ENCODE data around the gene CAMK2B.

CAMK2B gene

GRCh38 chr7:44231088-44231487, 94.3 kb downstream of the CAMK2B start:
- H3K27ac ChIP-seq (ENCODE audit: low read depth, low read length) = no peak overlapping the region
- H3K4me3 ChIP-seq (ENCODE audit: insufficient read depth, low read length, poor library complexity, severe bottlenecking) = no peak overlapping the region
- H4K20me1 ChIP-seq (ENCODE audit: low read depth, low read length) = no peaks in the 10 kb centered on the region
- H3K36me3 ChIP-seq (ENCODE audit: low read length) = no peaks in the 10 kb centered on the region
- TF ChIP-seq CTCF (IDR thresholded peaks at IDR 0.05; ENCODE audit: insufficient read depth, low read length, poor library complexity, severe bottlenecking) (no peak), EZH2phosphoT487 (conservative IDR thresholded peaks at IDR 0.05; ENCODE audit: low read length) (no peak)
- no peaks in the 10 kb centered on the region for H3K27me3 ChIP-seq (ENCODE audit: low read length)
- H3K9me2 ChIP-seq (replicated peaks; ENCODE audit: insufficient read depth, low read length) = no peaks in the 10 kb centered on the region
- no peak overlapping the region for H3K9ac ChIP-seq (ENCODE audit: low read length)
- no peaks in the 10 kb centered on the region for H3F3A ChIP-seq (ENCODE audit: insufficient read depth)
- H2AFZ ChIP-seq (ENCODE audit: low read depth, low read length, severe bottlenecking) = no peak overlapping the region
- H3K9me3 ChIP-seq (ENCODE audit: insufficient read depth, low read length) = no peaks in the 10 kb centered on the region
- H3K4me2 ChIP-seq (ENCODE audit: low read depth, low read length, poor library complexity, severe bottlenecking) = no peak overlapping the region
- no peaks in the 10 kb centered on the region for H3K79me2 ChIP-seq (ENCODE audit: insufficient read depth, low read length)

GRCh38 chr7:44230286-44230685, 95.1 kb downstream of the CAMK2B start:
- Histone ChIP-seq H3K27me3 (ENCODE audit: low read length) (no peaks in the 10 kb centered on the region), H3K4me2 (ENCODE audit: low read depth, low read length, poor library complexity, severe bottlenecking) (no peak overlapping the region), H3K79me2 (ENCODE audit: insufficient read depth, low read length) (no peaks in the 10 kb centered on the region), H3K4me3 (ENCODE audit: insufficient read depth, low read length, poor library complexity, severe bottlenecking) (no peak overlapping the region), H2AFZ (ENCODE audit: low read depth, low read length, severe bottlenecking) (no peak overlapping the region), H3K9ac (ENCODE audit: low read length) (no peak overlapping the region), H3K9me3 (ENCODE audit: insufficient read depth, low read length) (no peaks in the 10 kb centered on the region), H3K36me3 (ENCODE audit: low read length) (no peaks in the 10 kb centered on the region), H3K27ac (ENCODE audit: low read depth, low read length) (no peak overlapping the region), H4K20me1 (ENCODE audit: low read depth, low read length) (no peaks in the 10 kb centered on the region), H3F3A (ENCODE audit: insufficient read depth) (no peaks in the 10 kb centered on the region), H3K9me2 (replicated peaks; ENCODE audit: insufficient read depth, low read length) (no peaks in the 10 kb centered on the region)
- TF ChIP-seq EZH2phosphoT487 (conservative IDR thresholded peaks at IDR 0.05; ENCODE audit: low read length) (no peak), CTCF (IDR thresholded peaks at IDR 0.05; ENCODE audit: insufficient read depth, low read length, poor library complexity, severe bottlenecking) (no peak)

GRCh38 chr7:44229546-44230105, 95.8 kb downstream of the CAMK2B start:
- no peak overlapping the region for H3K4me2 ChIP-seq (ENCODE audit: low read depth, low read length, poor library complexity, severe bottlenecking)
- H3K9me2 ChIP-seq (replicated peaks; ENCODE audit: insufficient read depth, low read length) = no peaks in the 10 kb centered on the region
- no peaks in the 10 kb centered on the region for H3K36me3 ChIP-seq (ENCODE audit: low read length)
- H3K9me3 ChIP-seq (ENCODE audit: insufficient read depth, low read length) = no peaks in the 10 kb centered on the region
- H3F3A ChIP-seq (ENCODE audit: insufficient read depth) = no peaks in the 10 kb centered on the region
- no peak overlapping the region for H3K4me3 ChIP-seq (ENCODE audit: insufficient read depth, low read length, poor library complexity, severe bottlenecking)
- H3K79me2 ChIP-seq (ENCODE audit: insufficient read depth, low read length) = no peaks in the 10 kb centered on the region
- H4K20me1 ChIP-seq (ENCODE audit: low read depth, low read length) = no peaks in the 10 kb centered on the region
- no peak overlapping the region for H2AFZ ChIP-seq (ENCODE audit: low read depth, low read length, severe bottlenecking)
- no peaks in the 10 kb centered on the region for H3K27me3 ChIP-seq (ENCODE audit: low read length)
- H3K9ac ChIP-seq (ENCODE audit: low read length) = no peak overlapping the region
- no peak overlapping the region for H3K27ac ChIP-seq (ENCODE audit: low read depth, low read length)
- no peak for TF ChIP-seq EZH2phosphoT487 (conservative IDR thresholded peaks at IDR 0.05; ENCODE audit: low read length)
- TF ChIP-seq CTCF (IDR thresholded peaks at IDR 0.05; ENCODE audit: insufficient read depth, low read length, poor library complexity, severe bottlenecking) = no peak
